Measurements from ENCODE around the gene JUNB.
A peak's percentile ranks its signal among the peaks of the same experiment; 100 is the strongest.

Gene JUNB

GRCh38 chr19:12791345-12792050, at the start of gene JUNB:
TSS of gene JUNB (plus strand) at chr19:12791486. CDS start at chr19:12791772, 286 bp downstream.
- peak; percentile 79 for DNase-seq

DNA sequence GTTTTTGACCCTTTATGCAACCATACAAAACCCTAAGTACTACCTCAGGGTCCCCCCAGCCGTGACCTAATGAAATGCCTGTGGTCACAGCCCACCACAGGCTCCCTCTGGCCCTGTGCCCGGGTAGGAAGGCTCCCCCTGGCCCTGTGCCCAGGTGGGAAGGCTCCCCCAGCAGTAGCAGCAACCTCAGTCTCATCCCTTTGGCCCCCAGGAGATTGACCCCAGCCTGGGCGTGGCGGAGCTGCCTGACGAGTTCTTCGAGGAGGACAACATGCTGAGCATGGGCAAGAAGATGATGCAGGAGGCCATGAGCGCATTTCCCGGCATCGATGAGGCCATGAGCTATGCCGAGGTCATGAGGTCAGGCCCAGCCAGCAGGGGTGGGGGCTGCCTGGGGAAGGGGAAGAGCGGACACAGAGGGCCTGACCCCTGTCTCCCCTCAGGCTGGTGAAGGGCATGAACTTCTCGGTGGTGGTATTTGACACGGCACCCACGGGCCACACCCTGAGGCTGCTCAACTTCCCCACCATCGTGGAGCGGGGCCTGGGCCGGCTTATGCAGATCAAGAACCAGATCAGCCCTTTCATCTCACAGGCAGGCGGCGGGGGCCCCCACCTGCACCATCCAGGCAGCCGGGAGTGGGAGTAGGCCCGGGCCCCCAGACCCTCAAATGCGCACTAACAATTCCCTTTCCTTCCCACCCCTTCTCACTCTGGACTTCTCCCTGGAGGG, 46.0 kb upstream of the JUNB start:
- DNase-seq = no peak

- peak; percentile 13 for DNase-seq
Observed at GRCh38 chr19:12748489-12748888, 42.8 kb upstream of the JUNB start.

- DNase-seq = no peak
Observed at GRCh38 chr19:12749938-12750521, 41.3 kb upstream of the JUNB start.

DNA sequence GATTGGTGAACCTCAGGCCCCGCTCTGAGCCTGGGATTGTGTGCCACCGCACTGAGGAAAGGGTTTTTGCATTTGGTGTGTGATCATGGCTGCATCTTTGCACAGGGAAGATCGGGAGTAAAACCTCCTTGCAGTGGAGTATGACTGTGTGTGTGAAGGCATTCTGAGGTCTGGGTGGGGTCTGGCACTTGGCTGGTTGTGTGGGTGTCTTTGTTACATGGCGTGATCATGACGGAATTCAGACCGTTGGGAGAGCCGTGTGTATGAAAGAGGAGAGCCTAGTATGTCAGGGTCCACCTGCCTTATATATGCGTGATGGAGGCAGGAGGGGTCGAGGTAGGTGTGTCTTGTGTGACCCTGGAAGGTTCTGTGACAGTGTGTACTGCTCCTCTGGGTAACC, 40.4 kb upstream of the JUNB start:
- DNase-seq = no peak

DNA sequence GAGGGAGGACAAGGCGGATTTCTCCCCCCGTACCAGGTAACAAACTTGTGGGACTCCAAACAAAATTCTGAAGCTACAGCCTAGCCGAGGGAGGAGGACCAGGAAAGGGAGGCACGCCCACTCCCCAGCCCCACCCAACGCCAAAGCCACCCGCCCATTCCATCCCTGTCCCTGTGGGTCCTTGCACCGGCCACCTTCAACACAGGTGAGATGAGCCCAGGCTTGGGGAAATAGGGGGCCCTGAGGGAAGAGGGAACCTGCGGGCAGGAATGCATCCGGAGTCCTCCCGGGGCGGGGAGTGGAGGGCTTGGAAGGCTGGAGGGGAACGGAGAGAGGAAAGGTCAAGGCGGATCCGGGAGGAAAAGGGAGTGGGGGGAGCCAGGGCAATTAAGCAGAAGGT, 39.7 kb upstream of the JUNB start, which contains the start of gene BEST2:
TSS of gene BEST2 (plus strand) at position 157 of the 400 bp plus-strand sequence. CDS start 802 bp downstream, outside the sequence.
- no peak for DNase-seq

DNA sequence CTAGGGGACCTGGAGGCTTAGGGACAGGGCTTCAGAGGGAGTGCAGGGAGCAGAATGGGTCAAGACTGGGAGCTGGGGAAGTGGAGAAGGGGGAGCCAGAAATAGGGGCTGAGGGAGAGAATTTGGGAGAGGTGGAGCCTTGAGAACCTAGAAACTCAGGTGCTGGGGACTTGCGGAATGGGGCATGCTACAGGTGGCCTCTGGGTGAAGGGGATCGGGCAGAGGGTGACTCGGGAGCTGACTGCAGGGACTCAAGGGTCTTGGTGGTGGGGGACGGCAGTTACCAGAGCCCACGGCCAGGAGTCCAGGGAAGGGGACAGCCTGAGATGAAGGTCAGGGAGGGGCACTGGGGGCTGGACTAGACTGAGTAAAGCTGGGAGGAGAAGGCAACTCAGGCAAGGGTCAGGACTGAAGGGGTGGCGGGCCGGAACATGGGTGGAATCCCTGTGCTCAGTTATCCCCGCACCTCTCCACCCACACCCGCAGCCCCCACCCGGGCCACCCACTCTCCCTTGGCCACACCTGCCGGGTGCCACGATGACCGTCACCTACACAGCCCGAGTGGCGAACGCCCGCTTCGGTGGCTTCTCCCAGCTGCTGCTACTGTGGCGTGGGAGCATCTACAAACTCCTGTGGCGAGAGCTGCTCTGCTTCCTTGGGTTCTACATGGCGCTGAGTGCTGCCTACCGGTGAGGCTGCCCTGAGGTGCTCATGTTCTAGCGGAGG, 39.1 kb upstream of the JUNB start:
- no peak for DNase-seq

DNA sequence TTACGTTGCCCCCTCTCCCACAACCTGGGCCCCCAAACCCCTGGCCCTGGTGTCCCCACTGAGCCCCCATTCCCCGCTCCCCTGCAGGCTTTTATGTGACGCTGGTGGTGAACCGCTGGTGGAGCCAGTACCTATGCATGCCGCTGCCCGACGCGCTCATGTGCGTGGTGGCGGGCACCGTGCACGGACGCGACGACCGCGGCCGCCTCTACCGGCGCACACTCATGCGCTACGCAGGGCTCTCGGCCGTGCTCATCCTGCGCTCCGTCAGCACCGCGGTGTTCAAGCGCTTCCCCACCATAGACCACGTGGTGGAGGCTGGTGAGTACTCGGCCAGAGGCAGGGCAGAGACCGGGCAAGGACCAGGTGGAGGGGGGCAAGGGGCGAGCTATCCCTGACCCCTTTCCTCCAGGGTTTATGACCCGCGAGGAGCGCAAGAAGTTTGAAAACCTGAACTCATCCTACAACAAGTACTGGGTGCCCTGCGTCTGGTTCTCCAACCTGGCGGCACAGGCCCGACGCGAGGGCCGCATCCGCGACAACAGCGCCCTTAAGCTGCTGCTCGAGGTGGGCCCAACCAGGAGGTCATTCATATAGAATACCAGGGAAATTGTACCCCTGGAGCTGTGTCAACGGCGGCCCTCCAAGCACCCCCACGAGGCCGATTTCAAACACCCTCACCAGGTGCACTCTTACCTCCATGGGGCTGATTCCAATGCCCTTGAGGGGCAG, 36.7 kb upstream of the JUNB start:
- DNase-seq = no peak

DNA sequence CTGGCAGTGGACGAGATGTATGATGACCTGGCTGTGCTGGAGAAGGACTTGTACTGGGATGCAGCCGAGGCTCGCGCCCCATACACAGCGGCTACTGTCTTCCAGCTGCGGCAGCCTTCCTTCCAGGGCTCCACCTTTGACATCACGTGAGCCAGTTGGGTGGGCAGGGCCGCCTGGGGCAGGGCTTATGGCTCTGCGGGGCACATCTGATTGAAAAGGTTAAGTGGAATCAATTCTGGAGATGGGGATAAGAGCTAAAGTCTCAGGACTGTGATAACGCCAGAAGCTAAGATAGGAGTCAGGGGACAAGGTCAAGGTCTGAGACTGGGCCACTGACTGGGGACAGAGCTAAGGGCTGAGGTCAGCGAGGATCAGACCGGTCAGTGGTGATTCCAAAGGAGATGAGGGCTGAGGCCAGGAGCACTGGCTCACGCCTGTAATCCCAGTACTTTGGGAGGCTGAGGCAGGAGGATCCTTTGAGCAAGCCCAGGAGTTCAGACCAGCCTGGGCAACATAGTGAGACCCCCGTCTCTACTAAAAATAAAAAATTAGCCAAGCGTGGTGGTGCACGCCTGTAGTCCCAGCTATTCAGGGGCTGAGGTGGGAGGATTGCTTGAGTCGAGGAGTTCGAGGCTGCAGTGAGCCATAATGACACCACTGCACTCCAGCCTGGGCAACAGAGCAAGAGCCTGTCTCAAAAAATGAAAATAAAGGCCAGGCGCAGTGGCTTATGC, 35.0 kb upstream of the JUNB start:
- no peak for DNase-seq

GRCh38 chr19:12757544-12758274, 33.6 kb upstream of the JUNB start:
- DNase-seq = peak; percentile 86

- DNase-seq = no peak
Observed at GRCh38 chr19:12759686-12760085, 31.6 kb upstream of the JUNB start.

DNA sequence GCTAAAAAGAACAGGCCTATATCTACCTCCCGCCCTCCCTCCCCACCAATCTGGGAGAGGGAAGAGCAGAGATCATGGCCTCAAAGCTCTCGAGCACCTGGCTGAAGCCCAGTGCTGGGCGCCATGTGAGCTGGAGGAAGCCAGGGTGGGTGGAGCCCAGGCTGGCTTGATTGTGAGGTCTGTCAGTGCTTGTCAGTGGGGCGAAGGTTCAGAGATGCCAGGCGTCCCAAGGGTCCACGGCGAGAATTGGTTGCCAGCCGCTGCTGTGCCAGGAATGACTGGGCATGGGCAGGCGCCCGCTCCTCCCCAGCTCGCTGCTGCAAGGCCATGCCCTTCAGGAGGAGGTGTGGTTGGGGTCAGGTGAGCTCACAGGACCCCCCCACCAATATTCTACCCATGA, 28.2 kb upstream of the JUNB start:
- no peak for DNase-seq

DNA sequence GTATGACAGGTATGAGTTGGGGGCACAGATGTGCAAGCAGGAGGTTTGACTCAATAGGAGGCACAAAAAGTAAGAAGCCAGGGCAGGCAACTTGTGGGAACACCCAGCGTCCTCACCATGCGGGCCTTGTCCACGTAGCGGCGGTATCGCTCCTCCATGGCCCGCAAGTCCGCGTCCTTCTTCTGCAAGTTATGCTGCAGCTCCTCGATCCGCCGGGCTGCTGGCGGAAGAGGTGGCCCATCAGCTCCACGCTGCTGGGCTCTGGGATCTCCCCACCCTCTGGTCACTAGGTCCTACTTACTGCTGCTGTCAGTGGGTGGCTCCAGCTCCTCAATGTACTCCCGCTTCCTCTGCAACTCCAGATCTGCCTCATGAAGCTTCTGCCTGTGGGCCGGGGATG, 26.6 kb upstream of the JUNB start:
- DNase-seq = no peak

GRCh38 chr19:12766051-12766521, 25.2 kb upstream of the JUNB start:
- DNase-seq = peak; percentile 89

- DNase-seq = no peak
Observed at GRCh38 chr19:12767150-12767549, 24.1 kb upstream of the JUNB start.

DNA sequence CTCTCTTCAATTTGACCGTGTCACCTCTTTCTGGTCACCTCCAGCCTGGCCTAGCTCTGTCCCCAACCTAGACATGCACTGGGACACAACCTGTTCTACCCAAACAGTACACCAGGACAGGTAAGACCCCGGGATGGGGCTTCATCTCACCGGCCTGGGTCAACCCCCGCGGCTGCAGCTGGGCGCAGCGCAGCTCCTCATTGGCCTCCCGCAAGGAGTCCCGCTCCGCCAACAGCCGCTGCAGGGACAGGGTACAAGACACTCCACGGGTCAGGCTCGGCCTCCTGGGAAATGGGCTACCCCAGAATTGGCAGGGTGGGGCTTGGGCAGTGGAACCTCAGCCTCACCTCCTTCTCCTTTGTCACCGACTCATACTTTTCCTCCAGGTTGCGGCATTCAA, 23.6 kb upstream of the JUNB start:
- DNase-seq = no peak

DNA sequence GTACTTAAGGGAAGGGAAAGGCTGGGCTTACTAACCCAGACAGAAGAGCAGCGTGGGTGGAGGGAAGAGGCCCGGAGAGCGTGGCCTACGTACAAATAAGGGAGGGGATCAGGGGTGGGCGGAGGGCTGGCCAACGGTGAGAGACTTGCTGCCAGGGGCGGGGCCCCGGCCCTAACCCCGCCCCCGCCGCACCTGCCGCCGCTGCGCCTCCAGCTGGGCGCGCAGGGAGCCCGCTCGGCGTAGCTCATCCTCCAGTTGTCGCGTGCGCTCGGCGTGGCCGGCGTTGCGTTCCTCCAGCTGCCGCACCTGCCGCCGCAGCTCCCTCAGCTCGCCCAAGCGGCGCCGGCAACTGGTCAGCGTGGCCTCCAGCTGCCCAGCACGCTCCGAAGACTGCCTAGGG, 21.6 kb upstream of the JUNB start:
- DNase-seq = no peak

- DNase-seq = no peak
Observed at GRCh38 chr19:12770922-12771321, 20.4 kb upstream of the JUNB start.

DNA sequence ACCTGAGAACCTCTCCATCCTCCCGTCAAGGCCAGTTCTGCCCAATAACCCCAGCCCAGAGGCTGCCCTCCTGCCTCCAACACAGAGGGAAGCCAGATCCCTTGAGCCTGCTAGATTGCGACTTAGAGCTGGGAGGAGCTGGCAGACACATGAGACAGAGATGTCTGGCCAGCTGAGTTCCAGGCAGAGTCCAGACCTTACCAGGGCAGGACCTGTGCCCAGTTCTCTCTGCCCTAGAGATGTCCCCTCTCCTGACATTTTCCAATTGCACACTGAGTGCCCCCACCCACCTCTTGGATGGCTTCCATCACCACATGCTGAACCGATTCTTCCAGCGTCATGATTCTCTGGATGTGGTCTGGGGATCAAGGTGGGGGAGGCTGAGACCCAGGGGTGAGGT, 19.0 kb upstream of the JUNB start:
- DNase-seq = no peak

DNA sequence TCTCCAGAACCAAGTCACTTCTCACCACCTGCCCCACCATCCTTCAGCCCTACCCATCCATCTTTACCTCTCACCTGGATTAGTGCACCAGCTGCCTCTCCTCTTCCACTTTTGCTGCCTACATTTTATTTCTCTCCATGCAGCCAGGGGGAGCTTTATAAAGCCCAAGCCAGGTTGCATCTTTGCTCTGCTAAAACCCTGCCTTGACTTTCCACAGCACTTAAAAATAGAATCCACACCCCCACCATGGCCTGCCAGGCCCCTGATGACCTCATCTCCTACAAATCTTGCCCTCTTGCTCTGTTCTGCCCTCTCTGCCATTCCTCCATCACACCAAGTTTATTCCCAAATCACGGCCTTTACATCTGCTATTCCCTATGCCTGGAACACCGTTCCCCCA, 17.7 kb upstream of the JUNB start:
- no peak for DNase-seq
